GM18507 (cell line): Measurements from ENCODE around the gene MIA.
"Not testable (repeated sequence)": the region's sequence is repeated elsewhere in the genome, so short reads cannot be mapped to it uniquely, and the experiment has no call there.

Experiments used
- DNase-seq: peaks from one replicate; pipeline ENCODE4 v3.0.0; 2011; ENCODE audit warnings: low read depth; ENCODE audit not compliant: insufficient read length; ENCODE audit errors: extremely low spot score
- FAIRE-seq: peaks from 2 replicates; lab custom pipeline; 2011; peaks lifted over from hg19 to GRCh38; lab: Jason Lieb, UNC

Gene MIA

GRCh38 chr19:40774916-40775631 lies at the start of gene MIA:
Gene MIA, plus strand, starts transcription at chr19:40775521. Its CDS starts 22 bp downstream, at chr19:40775543.
- DNase-seq (no peak), FAIRE-seq (no peak)

GRCh38 chr19:40726279-40726678 lies 49.0 kb upstream of the MIA start:
- FAIRE-seq (no peak), DNase-seq (no peak)

GRCh38 chr19:40730065-40730464 lies 45.3 kb upstream of the MIA start:
- not testable (repeated sequence) for FAIRE-seq, DNase-seq

- FAIRE-seq, DNase-seq: not testable (repeated sequence)
These were observed 43.0 kb upstream of the MIA start for GRCh38 chr19:40732304-40732703.

GRCh38 chr19:40733149-40733548 lies 42.2 kb upstream of the MIA start:
- no peak for FAIRE-seq
- no peak for DNase-seq

GRCh38 chr19:40735013-40735771 lies 40.1 kb upstream of the MIA start:
- FAIRE-seq (no peak), DNase-seq (no peak)

- FAIRE-seq (no peak), DNase-seq (no peak)
These were observed 38.7 kb upstream of the MIA start for GRCh38 chr19:40736661-40737060.

GRCh38 chr19:40737102-40737644 lies 38.1 kb upstream of the MIA start:
- FAIRE-seq, result no peak
- no peak for DNase-seq

GRCh38 chr19:40739030-40739839 lies 36.1 kb upstream of the MIA start:
- FAIRE-seq (no peak), DNase-seq (no peak)

GRCh38 chr19:40739871-40740703 lies 35.2 kb upstream of the MIA start:
- FAIRE-seq (no peak), DNase-seq (no peak)

- FAIRE-seq (no peak), DNase-seq (no peak)
These were observed 34.6 kb upstream of the MIA start for GRCh38 chr19:40740747-40741146.

- no peak for FAIRE-seq
- DNase-seq, result no peak
These were observed 33.6 kb upstream of the MIA start for GRCh38 chr19:40741527-40742390.

- DNase-seq, result no peak
- FAIRE-seq, result no peak
These were observed 32.8 kb upstream of the MIA start for GRCh38 chr19:40742477-40742876.

- no peak for DNase-seq
- FAIRE-seq, result no peak
These were observed 32.4 kb upstream of the MIA start for GRCh38 chr19:40742886-40743285.

- no peak for FAIRE-seq
- DNase-seq, result no peak
These were observed 31.4 kb upstream of the MIA start for GRCh38 chr19:40743926-40744325.

GRCh38 chr19:40744554-40745401 lies 30.5 kb upstream of the MIA start:
- no peak for FAIRE-seq

GRCh38 chr19:40745402-40745780 lies 29.9 kb upstream of the MIA start:
- DNase-seq (no peak), FAIRE-seq (no peak)

More at GRCh38 chr19:40744554-40745401, 30.5 kb upstream of the MIA start:
- no peak for DNase-seq
